ENCODE measurements around the gene LPP. TPM values are rescaled to one million over a fixed set of nuclear protein-coding genes. Genes with fewer than 3 reads are reported as not detected.

The LPP gene
- total and polyA plus RNA-seq, 9 of the 15 experiments (the other 6 are each of a cell fraction or from before 2014, with no cell fraction given): 0.07 to 0.18 TPM; not detected in 7

- TF ChIP-seq TRIM28 (IDR thresholded peaks at IDR 0.05): no peak
These were observed 231.3 kb downstream of the LPP start (continued) for GRCh38 chr3:188385295-188385694.

GRCh38 chr3:188389711-188390342 is 235.9 kb downstream of the LPP start:
- 0% methylated on average over 3 of the region's 5 CpGs for WGBS (ENCODE audit: insufficient coverage, low coverage, missing lambda C conversion rate)
- Histone ChIP-seq H3K9me1 (ENCODE audit: control insufficient read depth, insufficient read depth, low read length) (no peaks in the 10 kb centered on the region), H3K27me3 (ENCODE audit: control insufficient read depth in 2 of 2, insufficient read depth in 2 of 2, low read length in 2 of 2) (no peaks in the 10 kb centered on the region), H4K20me1 (replicated peaks; ENCODE audit: control insufficient read depth, insufficient read depth, low read length) (no peaks in the 10 kb centered on the region), H3K4me2 (ENCODE audit: insufficient read depth, low read length) (no peak overlapping the region), H2AFZ (ENCODE audit: low read depth, low read length) (no peak overlapping the region), H3K36me3 (ENCODE audit: control insufficient read depth, insufficient read depth, low read length) (no peaks in the 10 kb centered on the region), H3K9me3 (replicated peaks; ENCODE audit: control insufficient read depth, insufficient read depth, low read depth, low read length) (no peaks in the 10 kb centered on the region), H3K4me1 (replicated peaks in 1 of 2; ENCODE audit: control insufficient read depth in 2 of 2, insufficient read depth in 2 of 2, low read length in 2 of 2) (no peaks in the 10 kb centered on the region), H3K4me3 (no peak overlapping the region), H3K27ac (ENCODE audit: extremely low read depth, low read depth, low read length) (no peak overlapping the region), H3K79me2 (ENCODE audit: control insufficient read depth, insufficient read depth, low read length) (no peaks in the 10 kb centered on the region), H3K9ac (ENCODE audit: insufficient read depth in 1 of 2, low read depth in 2 of 2, low read length in 2 of 2) (no peak overlapping the region)
- FAIRE-seq (no peak), ATAC-seq (no peak), DNase-seq (ENCODE audit: extremely low read depth in 1 of 4, low spot score in 3 of 4) (no peak)
- intact Hi-C loops (cut with micrococcal nuclease) (no loop called here), in situ Hi-C loops (cut with MboI) (no loop called here)
- POLR2A ChIA-PET: no interaction called here
- no peak for TF ChIP-seq CREM (IDR thresholded peaks at IDR 0.05; ENCODE audit: low read depth)
- TF ChIP-seq ZNF431 (CRISPR knock-in tag; IDR thresholded peaks at IDR 0.05): no peak
- no peak for TF ChIP-seq MAFG (tag; conservative IDR thresholded peaks at IDR 0.05)
- TF ChIP-seq NFE2 (IDR thresholded peaks at IDR 0.05; ENCODE audit: low read depth): no peak
- TF ChIP-seq TFAM (CRISPR knock-in tag; conservative IDR thresholded peaks at IDR 0.05): no peak
- TF ChIP-seq SMARCC2 (IDR thresholded peaks at IDR 0.05; ENCODE audit: low read depth): no peak
- no peak for TF ChIP-seq ZSCAN32 (CRISPR knock-in tag; IDR thresholded peaks at IDR 0.05)
- no peak for TF ChIP-seq DEAF1 (CRISPR knock-in tag; IDR thresholded peaks at IDR 0.05)
- no peak for TF ChIP-seq RBM34 (IDR thresholded peaks at IDR 0.05; ENCODE audit: borderline replicate concordance, insufficient read depth, low read length)
- TF ChIP-seq ZNF830 (CRISPR knock-in tag; IDR thresholded peaks at IDR 0.05): no peak
- TF ChIP-seq ZNF274 (IDR thresholded peaks at IDR 0.05; ENCODE audit: borderline replicate concordance, low read depth, low read length): no peak
- TF ChIP-seq HMG20A (CRISPR knock-in tag; conservative IDR thresholded peaks at IDR 0.05): no peak
- no peak for TF ChIP-seq ZBTB34 (CRISPR knock-in tag; IDR thresholded peaks at IDR 0.05)
- no peak for TF ChIP-seq ELF4 (CRISPR knock-in tag; IDR thresholded peaks at IDR 0.05)
- TF ChIP-seq SMAD4 (CRISPR knock-in tag; conservative IDR thresholded peaks at IDR 0.05): no peak
- TF ChIP-seq KDM2B (CRISPR knock-in tag; IDR thresholded peaks at IDR 0.05): no peak
- TF ChIP-seq BRCA1 (IDR thresholded peaks at IDR 0.05): no peak
- no peak for TF ChIP-seq BRCA1 (CRISPR knock-in tag; IDR thresholded peaks at IDR 0.05)
- CTCF ChIA-PET (ENCODE audit: low intra/inter-chr PET ratio): no interaction called here
- BruUV-seq (replicated peaks): no TSS peak

All from K562 (cell line).